HepG2 (cell line): Measurements from ENCODE around the gene POLR1G. TPM values are rescaled to one million over a fixed set of nuclear protein-coding genes. Genes with fewer than 3 reads are reported as not detected.

Source experiments
- ADNP ChIP-seq: sonication (generic); formaldehyde crosslinking; IDR thresholded peaks from 2 replicates; pipeline ENCODE4 v1.4.0; 2020; ENCODE audit warnings: missing genetic modification reagents
- ELF1 ChIP-seq: sonication (generic); formaldehyde crosslinking; IDR thresholded peaks from 2 replicates; pipeline ENCODE4 v1.4.0; 2020; ENCODE audit warnings: missing genetic modification reagents
- HMGA1 ChIP-seq: sonication (generic); formaldehyde crosslinking; conservative IDR thresholded peaks from 2 replicates; pipeline ENCODE4 v1.4.0; 2020; ENCODE audit warnings: missing genetic modification reagents
- IRX3 ChIP-seq: sonication (generic); formaldehyde crosslinking; IDR thresholded peaks from 2 replicates; pipeline ENCODE4 v1.8.1; 2023; ENCODE audit warnings: mild to moderate bottlenecking, low read depth, missing genetic modification reagents, borderline replicate concordance
- KLF12 ChIP-seq: sonication (generic); formaldehyde crosslinking; IDR thresholded peaks from 2 replicates; pipeline ENCODE4 v1.4.0; 2020; ENCODE audit warnings: missing genetic modification reagents, borderline replicate concordance
- MAFK ChIP-seq, 2 experiments: IDR thresholded peaks in 1 of 2; conservative IDR thresholded peaks in 1 of 2; 2 replicates each; pipeline ENCODE4 v1.6.1; 2011; ENCODE audit warnings: improper control_type of control experiment in 2 of 2, low read length in 2 of 2
- MYNN ChIP-seq: sonication (generic); formaldehyde crosslinking; IDR thresholded peaks from 2 replicates; pipeline ENCODE4 v1.4.0; 2020; ENCODE audit warnings: mild to moderate bottlenecking, low read depth, missing genetic modification reagents
- MZF1 ChIP-seq: sonication (generic); formaldehyde crosslinking; IDR thresholded peaks from 2 replicates; pipeline ENCODE4 v1.8.1; 2023; ENCODE audit warnings: mild to moderate bottlenecking, missing genetic modification reagents, borderline replicate concordance
- NR2C2 ChIP-seq: sonication (generic); formaldehyde crosslinking; IDR thresholded peaks from 2 replicates; pipeline ENCODE4 v1.4.0; 2020; ENCODE audit warnings: missing genetic modification reagents, mild to moderate bottlenecking, moderate library complexity, borderline replicate concordance
- PHB2 ChIP-seq: fragments of 450-650 bp; IDR thresholded peaks from 2 replicates; pipeline ENCODE4 v1.6.1; 2018; ENCODE audit not compliant: partially characterized antibody
- TCF7L2 ChIP-seq: IDR thresholded peaks from 2 replicates; pipeline ENCODE4 v1.6.1; 2011; ENCODE audit warnings: mild to moderate bottlenecking, low read depth, low read length, moderate library complexity
- THYN1 ChIP-seq: sonication (generic); formaldehyde crosslinking; IDR thresholded peaks from 2 replicates; pipeline ENCODE4 v1.8.1; 2023; ENCODE audit warnings: low read depth, mild to moderate bottlenecking, moderate library complexity, missing genetic modification reagents, borderline replicate concordance
- U2AF1 ChIP-seq: fragments of 200-400 bp; formaldehyde crosslinking; optimal IDR thresholded peaks from 2 replicates; pipeline ENCODE3; 2017; ENCODE audit warnings: mild to moderate bottlenecking, low read depth, low read length
- ZBTB7A ChIP-seq: sonication (generic); formaldehyde crosslinking; IDR thresholded peaks from 2 replicates; pipeline ENCODE4 v1.8.0; 2022; ENCODE audit warnings: mild to moderate bottlenecking, missing genetic modification reagents
- ZNF121 ChIP-seq: sonication (generic); formaldehyde crosslinking; IDR thresholded peaks from 2 replicates; pipeline ENCODE4 v1.5.0; 2020; ENCODE audit warnings: mild to moderate bottlenecking, missing genetic modification reagents
- ZNF224 ChIP-seq: sonication (generic); formaldehyde crosslinking; IDR thresholded peaks from 2 replicates; pipeline ENCODE4 v1.5.0; 2020; ENCODE audit warnings: mild to moderate bottlenecking, missing genetic modification reagents
- ZNF570 ChIP-seq: sonication (generic); formaldehyde crosslinking; IDR thresholded peaks from 2 replicates; pipeline ENCODE4 v1.4.0; 2020; ENCODE audit warnings: mild to moderate bottlenecking, missing genetic modification reagents, borderline replicate concordance
- polyA plus RNA-seq, 8 experiments: library from polyadenylated mRNA; depleted of rRNA in 3 of 8; stranded (reverse) in 7 of 8; unstranded in 1 of 8; fragments of >200 nt; fragmentation: Illumina TruSeq in 4 of 8; extraction: Trizol in 4 of 8; gene quantifications; 2 replicates each; pipeline versions ENCODE4 v1.2.1 to v1.2.3, GENCODE V29; 2011 to 2016; ENCODE audit warnings: low read depth in 4 of 8, missing spikeins in 1 of 8, mixed read lengths in 1 of 8; ENCODE audit not compliant: insufficient read depth in 1 of 8
- total RNA-seq, 5 experiments: library from RNA; depleted of rRNA; stranded (reverse); fragments of >200 nt; fragmentation: Illumina TruSeq; extraction: Trizol; gene quantifications; 2 replicates each; pipeline ENCODE4 v1.2.3, GENCODE V29; 2016; ENCODE audit warnings: low read depth in 1 of 5
- TF ChIP-seq, protein P1 (sequence below): sonication (generic); formaldehyde crosslinking; IDR thresholded peaks from 2 replicates; pipeline ENCODE4 v1.4.0; 2020; ENCODE audit warnings: missing genetic modification reagents, borderline replicate concordance
- TF ChIP-seq, protein P2 (sequence below): sonication (generic); formaldehyde crosslinking; IDR thresholded peaks from 2 replicates; pipeline ENCODE4 v1.9.0; 2021; ENCODE audit warnings: mild to moderate bottlenecking, missing genetic modification reagents
- TF ChIP-seq, protein P3 (sequence below): sonication (generic); formaldehyde crosslinking; IDR thresholded peaks from 2 replicates; pipeline ENCODE4 v1.8.0; 2022; ENCODE audit warnings: mild to moderate bottlenecking, missing genetic modification reagents, borderline replicate concordance

POLR1G gene
- total and polyA plus RNA-seq, 2 of the 13 experiments (the other 11 are each of a cell fraction or from before 2014, with no cell fraction given): 3.5 to 20.8 TPM

DNA sequence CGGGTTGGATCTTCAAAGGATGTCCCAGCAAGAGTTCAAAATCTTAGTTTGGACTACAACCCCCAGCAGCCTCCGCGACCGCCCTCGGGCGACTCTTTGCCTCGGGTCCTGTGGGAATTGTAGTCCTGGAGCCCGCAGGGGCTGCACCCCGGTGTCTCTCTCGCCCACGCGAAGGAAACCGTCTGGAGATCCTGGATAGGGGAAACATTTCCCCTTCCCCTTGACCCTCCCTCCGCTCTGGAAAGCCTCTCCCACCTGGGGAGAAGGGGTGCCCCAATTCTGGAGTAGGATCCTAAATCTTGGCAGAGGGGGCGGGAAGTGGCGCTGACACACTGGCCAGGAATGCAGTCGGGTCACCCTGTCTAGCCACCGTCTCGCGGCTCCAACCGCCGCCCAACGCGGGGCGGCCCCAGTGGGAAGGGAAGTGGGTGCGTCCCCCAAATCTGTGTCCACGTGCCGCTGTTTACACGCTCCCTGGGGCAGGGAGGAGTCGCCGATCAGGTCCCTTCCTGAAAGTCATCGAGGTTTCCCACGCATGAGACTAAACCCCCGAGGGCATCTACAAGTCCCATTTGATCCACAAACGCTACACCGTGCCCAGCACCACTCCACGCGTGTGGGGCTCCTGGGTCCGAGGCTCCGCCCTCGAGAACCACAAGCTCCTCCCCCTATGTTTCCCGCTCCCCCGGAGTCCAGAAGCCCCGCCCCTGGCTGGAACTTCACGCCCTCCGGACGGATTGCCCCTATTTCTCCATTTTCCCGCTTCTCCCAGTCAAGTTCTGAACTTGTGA lies 814 bp upstream of the POLR1G start (continued):
- TF ChIP-seq, protein P1, sequence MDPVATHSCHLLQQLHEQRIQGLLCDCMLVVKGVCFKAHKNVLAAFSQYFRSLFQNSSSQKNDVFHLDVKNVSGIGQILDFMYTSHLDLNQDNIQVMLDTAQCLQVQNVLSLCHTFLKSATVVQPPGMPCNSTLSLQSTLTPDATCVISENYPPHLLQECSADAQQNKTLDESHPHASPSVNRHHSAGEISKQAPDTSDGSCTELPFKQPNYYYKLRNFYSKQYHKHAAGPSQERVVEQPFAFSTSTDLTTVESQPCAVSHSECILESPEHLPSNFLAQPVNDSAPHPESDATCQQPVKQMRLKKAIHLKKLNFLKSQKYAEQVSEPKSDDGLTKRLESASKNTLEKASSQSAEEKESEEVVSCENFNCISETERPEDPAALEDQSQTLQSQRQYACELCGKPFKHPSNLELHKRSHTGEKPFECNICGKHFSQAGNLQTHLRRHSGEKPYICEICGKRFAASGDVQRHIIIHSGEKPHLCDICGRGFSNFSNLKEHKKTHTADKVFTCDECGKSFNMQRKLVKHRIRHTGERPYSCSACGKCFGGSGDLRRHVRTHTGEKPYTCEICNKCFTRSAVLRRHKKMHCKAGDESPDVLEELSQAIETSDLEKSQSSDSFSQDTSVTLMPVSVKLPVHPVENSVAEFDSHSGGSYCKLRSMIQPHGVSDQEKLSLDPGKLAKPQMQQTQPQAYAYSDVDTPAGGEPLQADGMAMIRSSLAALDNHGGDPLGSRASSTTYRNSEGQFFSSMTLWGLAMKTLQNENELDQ: no peak
- TF ChIP-seq MZF1 (CRISPR knock-in tag): no peak
- no peak for TF ChIP-seq PHB2
- no peak for TF ChIP-seq ZNF224
- no peak for TF ChIP-seq MAFK (conservative IDR thresholded peaks at IDR 0.05 in 1 of 2, IDR thresholded peaks at IDR 0.05 in 1 of 2; ENCODE audit: low read length in 2 of 2)
- TF ChIP-seq ADNP (CRISPR knock-in tag): no peak
- TF ChIP-seq KLF12: no peak
- peak; percentile 92 for TF ChIP-seq NR2C2
- TF ChIP-seq ZBTB7A (CRISPR knock-in tag): no peak
- no peak for TF ChIP-seq HMGA1 (CRISPR knock-in tag)
- peak; percentile 34; the same call in 1 of the 2 replicates for TF ChIP-seq ELF1
- TF ChIP-seq TCF7L2: no peak
- no peak for TF ChIP-seq MYNN (CRISPR knock-in tag)
- TF ChIP-seq THYN1: no peak
- no peak for TF ChIP-seq U2AF1
- TF ChIP-seq, protein P2, sequence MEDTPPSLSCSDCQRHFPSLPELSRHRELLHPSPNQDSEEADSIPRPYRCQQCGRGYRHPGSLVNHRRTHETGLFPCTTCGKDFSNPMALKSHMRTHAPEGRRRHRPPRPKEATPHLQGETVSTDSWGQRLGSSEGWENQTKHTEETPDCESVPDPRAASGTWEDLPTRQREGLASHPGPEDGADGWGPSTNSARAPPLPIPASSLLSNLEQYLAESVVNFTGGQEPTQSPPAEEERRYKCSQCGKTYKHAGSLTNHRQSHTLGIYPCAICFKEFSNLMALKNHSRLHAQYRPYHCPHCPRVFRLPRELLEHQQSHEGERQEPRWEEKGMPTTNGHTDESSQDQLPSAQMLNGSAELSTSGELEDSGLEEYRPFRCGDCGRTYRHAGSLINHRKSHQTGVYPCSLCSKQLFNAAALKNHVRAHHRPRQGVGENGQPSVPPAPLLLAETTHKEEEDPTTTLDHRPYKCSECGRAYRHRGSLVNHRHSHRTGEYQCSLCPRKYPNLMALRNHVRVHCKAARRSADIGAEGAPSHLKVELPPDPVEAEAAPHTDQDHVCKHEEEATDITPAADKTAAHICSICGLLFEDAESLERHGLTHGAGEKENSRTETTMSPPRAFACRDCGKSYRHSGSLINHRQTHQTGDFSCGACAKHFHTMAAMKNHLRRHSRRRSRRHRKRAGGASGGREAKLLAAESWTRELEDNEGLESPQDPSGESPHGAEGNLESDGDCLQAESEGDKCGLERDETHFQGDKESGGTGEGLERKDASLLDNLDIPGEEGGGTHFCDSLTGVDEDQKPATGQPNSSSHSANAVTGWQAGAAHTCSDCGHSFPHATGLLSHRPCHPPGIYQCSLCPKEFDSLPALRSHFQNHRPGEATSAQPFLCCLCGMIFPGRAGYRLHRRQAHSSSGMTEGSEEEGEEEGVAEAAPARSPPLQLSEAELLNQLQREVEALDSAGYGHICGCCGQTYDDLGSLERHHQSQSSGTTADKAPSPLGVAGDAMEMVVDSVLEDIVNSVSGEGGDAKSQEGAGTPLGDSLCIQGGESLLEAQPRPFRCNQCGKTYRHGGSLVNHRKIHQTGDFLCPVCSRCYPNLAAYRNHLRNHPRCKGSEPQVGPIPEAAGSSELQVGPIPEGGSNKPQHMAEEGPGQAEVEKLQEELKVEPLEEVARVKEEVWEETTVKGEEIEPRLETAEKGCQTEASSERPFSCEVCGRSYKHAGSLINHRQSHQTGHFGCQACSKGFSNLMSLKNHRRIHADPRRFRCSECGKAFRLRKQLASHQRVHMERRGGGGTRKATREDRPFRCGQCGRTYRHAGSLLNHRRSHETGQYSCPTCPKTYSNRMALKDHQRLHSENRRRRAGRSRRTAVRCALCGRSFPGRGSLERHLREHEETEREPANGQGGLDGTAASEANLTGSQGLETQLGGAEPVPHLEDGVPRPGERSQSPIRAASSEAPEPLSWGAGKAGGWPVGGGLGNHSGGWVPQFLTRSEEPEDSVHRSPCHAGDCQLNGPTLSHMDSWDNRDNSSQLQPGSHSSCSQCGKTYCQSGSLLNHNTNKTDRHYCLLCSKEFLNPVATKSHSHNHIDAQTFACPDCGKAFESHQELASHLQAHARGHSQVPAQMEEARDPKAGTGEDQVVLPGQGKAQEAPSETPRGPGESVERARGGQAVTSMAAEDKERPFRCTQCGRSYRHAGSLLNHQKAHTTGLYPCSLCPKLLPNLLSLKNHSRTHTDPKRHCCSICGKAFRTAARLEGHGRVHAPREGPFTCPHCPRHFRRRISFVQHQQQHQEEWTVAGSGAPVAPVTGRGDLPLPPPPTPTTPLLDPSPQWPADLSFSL: no peak
- no peak for TF ChIP-seq ZNF570
- TF ChIP-seq, protein P3, sequence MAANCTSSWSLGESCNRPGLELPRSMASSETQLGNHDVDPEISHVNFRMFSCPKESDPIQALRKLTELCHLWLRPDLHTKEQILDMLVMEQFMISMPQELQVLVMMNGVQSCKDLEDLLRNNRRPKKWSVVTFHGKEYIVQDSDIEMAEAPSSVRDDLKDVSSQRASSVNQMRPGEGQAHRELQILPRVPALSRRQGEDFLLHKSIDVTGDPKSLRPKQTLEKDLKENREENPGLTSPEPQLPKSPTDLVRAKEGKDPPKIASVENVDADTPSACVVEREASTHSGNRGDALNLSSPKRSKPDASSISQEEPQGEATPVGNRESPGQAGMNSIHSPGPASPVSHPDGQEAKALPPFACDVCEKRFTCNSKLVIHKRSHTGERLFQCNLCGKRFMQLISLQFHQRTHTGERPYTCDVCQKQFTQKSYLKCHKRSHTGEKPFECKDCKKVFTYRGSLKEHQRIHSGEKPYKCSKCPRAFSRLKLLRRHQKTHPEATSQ: no peak
- TF ChIP-seq IRX3 (CRISPR knock-in tag): no peak
- TF ChIP-seq ZNF121 (CRISPR knock-in tag): peak; percentile 58
